GM18867 (cell line): ENCODE data around the gene TMPO.
A peak's percentile ranks its signal among the peaks of the same experiment; 100 is the strongest.
"Not testable (repeated sequence)": the region's sequence is repeated elsewhere in the genome, so short reads cannot be mapped to it uniquely, and the experiment has no call there.

ENCODE experiments used
- ATAC-seq: cut with Tn5 transposase; IDR thresholded peaks from one replicate; pipeline ENCODE4 v1.9.1; 2021; ENCODE audit warnings: mild to moderate bottlenecking, moderate library complexity; ENCODE audit not compliant: unreplicated experiment

TMPO gene, protein sequence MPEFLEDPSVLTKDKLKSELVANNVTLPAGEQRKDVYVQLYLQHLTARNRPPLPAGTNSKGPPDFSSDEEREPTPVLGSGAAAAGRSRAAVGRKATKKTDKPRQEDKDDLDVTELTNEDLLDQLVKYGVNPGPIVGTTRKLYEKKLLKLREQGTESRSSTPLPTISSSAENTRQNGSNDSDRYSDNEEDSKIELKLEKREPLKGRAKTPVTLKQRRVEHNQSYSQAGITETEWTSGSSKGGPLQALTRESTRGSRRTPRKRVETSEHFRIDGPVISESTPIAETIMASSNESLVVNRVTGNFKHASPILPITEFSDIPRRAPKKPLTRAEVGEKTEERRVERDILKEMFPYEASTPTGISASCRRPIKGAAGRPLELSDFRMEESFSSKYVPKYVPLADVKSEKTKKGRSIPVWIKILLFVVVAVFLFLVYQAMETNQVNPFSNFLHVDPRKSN

GRCh38 chr12:98515287-98516110, at the start of gene TMPO:
Gene TMPO, plus strand, starts transcription at chr12:98515590. Its CDS starts 278 bp downstream, at chr12:98515868.
- ATAC-seq = peak; percentile 77

DNA sequence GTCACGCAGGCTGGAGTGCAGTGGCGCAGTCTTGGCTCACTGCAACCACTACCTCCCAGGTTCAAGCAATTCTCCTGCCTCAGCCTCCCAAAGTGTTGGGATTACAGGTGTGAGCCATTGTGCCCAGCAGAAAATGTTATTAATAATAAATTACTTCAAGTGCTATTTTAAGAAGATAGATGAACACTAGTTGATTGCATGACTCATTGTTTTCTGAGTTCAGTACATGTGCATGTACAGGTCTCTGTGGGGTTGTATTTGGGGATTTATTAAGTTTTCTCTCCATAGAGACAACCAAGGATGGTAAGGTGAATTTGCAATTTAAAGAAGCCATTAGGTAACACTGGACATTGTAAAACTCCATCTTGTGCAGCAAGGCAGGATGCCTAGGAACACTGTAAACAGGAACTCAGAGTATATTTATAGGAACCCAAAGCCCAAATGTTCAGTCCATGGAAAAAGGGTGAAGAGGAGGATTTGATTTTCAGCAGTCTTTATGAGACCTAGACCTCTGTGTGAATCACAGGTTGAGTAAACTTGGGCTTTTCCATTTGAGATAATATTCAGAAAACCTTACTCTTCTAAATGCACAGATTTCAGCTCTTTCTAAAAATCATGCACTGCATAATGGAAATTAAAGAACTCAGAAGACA, 49.3 kb upstream of the TMPO start:
- ATAC-seq = no peak

GRCh38 chr12:98466640-98467400, 48.6 kb upstream of the TMPO start:
- ATAC-seq = no peak

- ATAC-seq = peak; percentile 55
Observed at GRCh38 chr12:98469109-98469508, 46.3 kb upstream of the TMPO start.

- ATAC-seq = peak; percentile 55
Observed at GRCh38 chr12:98470469-98471082, 44.8 kb upstream of the TMPO start.

DNA sequence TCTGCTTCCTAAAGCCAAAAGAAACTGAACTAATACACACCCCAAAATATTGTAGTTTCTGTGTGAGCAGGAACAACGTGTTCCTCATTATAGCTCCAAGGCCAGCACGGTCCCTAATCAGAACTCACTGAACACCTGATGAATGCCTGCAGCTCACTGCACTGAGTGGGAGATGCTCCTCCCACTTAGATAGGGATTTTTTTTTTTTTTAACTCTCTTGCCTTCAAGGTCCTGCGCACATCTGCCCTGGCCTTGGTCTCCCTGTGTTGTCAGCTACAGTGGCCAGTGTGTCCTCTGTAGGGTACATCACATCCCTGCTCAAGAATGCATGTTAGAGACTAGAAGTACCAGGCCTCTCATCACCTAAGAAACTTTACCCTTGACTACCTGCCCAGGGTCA, 44.3 kb upstream of the TMPO start:
- ATAC-seq = peak; percentile 11

- no peak for ATAC-seq
Observed at GRCh38 chr12:98475565-98475908, 39.9 kb upstream of the TMPO start.

DNA sequence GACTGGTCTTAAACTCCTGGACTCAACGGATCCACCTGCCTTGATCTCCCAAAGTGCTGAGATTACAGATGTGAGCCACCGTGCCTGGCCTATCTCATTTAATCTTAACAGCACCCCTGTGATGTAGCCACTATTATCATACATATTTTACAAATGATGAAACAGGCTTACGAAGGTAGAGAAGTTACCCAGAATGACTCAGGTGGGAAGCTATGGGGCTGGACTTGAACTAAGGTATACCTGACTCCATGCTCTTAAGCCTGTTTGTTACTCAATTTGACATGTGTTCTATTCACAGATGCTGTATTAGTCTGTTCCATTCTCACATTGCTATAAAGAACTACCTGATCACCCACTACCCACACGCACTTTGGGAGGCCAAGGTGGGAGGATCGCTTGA, 36.8 kb upstream of the TMPO start:
- ATAC-seq = no peak

DNA sequence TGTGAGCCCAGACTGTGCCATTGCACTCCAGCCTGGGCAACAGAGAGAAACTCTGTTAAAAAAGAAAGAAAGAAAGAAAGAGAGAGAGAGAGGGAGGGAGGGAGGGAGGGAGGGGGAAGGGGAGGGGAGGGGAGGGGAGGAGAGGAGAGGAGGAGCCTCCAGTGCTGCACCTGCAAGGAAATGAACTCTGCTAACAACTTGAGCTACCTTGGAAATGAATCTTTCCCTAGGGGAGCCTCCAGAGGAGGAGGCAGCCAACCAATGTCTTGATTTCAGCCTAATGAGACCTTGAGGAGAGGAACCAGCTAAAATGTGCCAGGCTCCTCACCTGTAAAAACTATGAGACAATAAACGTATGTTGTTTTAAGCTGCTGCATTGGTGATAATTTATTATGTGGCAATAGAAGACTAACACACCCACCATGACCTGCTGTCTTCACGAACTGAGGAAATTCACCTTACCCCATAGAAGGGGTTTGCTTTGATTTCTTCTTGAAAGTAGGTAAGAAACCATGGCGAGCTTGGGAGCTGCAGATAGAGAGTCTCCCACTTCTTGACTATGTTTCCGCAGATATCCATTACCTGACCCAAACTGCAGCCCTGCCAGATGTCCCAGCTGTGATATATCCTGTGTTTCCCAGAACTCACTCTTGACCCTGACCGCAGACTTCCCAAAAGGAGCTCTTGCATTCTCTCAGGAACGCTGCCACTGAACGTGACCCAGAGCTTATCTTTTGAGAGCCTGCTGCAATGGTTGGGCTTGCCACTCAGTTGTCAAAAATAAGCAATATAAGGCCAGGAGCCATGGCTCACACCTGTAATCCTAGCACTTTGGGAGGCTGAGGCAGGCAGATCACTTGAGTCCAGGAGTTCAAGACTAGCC, 31.5 kb upstream of the TMPO start:
- no peak for ATAC-seq

GRCh38 chr12:98485792-98486340, 29.5 kb upstream of the TMPO start:
- no peak for ATAC-seq

DNA sequence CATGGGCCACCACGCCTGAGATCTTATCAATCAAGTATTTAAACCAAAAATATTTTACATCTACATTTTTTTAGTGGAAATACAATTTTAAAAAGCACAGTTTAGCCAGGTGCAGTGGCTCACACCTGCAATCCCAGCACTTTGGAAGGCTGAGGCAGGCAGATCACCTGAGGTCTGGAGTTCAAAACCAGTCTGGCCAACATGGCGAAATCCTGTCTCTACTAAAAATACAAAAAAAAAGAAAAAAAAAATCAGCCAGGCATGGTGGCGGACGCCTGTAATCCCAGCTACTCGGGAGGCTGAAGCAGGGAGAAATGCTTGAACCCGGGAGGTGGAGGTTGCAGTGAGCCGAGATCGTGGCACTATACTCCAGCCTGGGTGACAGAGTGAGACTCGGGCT, 27.0 kb upstream of the TMPO start:
- ATAC-seq = not testable (repeated sequence)

DNA sequence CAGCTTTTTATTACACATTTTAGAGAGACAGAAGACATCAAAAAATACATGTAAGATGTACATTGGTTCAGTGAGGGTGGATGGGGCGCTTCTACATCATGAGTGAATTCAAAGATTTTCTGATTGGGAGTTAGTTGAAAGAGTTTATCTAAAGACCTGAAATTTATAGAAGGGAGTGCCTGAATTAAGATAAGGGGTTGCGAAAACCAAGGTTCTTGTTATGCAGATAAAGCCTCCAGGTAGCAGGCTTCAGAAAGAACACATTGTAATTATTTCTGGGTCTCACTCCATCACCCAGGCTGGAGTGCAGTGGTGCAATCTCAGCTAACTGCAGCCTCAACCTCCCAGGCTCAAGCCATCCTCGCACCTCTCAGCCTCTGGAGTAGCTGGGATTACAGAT, 26.2 kb upstream of the TMPO start:
- ATAC-seq = no peak

- peak; percentile 88 for ATAC-seq
Observed at GRCh38 chr12:98490501-98491453, 24.6 kb upstream of the TMPO start.

DNA sequence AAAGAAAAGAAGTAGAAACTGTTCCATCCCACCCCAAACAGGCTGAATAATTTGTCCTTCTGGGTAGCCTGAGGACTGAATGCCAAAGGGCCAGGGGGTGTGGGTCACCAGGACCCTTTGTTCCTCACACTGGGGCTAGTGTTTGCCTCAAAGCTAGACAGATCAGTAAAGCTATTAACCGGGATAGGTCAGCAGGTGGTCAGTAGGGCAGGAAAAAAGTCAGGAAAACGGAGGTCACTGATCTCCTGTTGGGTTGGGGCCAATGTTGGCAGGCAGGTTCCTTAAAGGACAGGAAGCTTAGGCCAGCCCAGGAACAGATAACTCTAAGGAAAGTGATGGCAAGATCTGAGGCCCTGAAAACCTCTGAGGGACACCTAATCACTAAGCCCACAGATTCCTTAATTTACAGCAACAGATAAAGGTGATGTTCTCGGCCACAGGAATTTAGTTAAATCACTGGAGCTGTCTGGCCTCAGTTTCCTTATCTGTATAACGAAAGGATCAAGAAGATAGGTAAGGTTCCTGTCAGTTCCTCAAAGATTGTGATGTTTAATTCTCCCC, 22.7 kb upstream of the TMPO start:
- no peak for ATAC-seq

- ATAC-seq = not testable (repeated sequence)
Observed at GRCh38 chr12:98501266-98501629, 14.1 kb upstream of the TMPO start.

- ATAC-seq = peak; percentile 62
Observed at GRCh38 chr12:98503342-98503591, 12.1 kb upstream of the TMPO start.

DNA sequence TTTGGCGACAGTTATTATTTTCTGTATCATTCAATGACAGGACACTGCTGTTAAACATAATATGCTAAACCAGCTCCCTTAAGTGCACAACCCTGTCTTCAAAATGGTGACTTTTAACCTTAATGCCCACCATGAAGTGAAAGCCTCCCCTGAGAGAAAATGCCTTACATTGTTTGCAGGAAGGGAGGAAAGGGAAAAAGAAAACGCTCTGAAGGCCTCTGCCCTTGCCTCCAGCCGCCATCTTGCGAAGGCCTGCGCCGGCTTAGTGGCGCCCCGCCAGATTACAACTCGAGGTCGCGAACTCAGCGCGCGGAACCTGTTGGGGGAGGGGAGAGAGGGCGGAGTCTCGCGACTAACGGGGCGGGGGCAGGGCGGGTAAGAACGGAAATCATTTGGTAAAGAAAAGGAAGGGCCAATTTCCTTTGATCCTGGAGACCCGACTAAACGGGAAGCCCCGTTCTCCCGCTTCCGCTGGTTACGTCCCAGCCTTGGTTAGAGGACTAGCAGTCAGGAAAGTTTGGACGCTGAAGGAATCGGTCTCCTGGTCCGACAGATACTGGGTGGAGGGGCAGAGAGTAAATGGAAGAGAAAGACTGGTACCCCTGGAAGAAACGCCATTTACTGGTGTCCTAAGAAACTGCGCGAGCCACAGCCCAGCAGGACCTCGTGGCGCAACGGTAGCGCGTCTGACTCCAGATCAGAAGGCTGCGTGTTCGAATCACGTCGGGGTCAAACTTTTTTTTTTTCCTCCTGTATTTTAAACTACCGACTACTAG, 11.6 kb upstream of the TMPO start:
- ATAC-seq = peak; percentile 75

DNA sequence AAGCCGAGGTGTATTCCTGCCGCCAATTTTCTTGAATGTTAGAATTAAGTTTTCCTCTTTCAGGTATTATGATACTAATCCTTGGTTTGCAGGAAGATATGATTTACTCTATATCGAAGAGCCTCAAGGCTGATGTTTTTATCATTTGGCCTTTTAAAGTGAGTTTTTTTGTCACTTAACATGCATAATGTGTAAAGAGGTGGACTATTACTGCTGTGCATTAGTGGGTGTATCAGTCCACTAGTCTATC, 11.1 kb upstream of the TMPO start:
- peak; percentile 7 for ATAC-seq
